Cardiac ventricle fibroblast (primary cell): ENCODE results near the gene SLC52A1. TPM values are rescaled to one million over a fixed set of nuclear protein-coding genes. Genes with fewer than 3 reads are reported as not detected.

Source experiments
- total RNA-seq: library from RNA; depleted of rRNA; stranded (reverse); fragments of >200 nt; gene quantifications from 2 replicates; pipeline ENCODE4 v1.2.3, GENCODE V29; 2015

SLC52A1 gene
- total RNA-seq = not detected in 2 replicates

DNA sequence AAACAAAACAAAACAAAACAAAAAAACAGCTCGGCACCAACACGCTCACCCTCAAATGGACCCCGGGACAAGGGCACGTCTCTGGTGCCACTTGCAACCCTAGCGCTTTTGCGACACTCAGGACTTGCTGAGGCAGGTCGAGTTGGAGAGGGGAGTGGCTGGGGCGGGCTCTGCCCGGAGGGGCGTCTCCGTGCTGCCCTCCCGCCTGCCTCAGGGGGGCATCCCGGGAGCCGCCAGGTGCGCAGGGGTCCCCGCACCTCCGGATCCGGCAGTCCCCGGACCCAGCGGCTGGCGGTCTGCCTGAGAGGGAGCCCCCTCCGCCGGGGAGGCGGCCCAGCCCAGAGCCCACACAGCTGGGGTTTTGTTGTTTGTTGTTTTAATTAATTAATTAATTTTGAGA, at the start of gene SLC52A1:
Gene SLC52A1, minus strand, starts transcription at position 112 of the 400 bp plus-strand sequence. CDS start 820 bp downstream, outside the sequence.

DNA sequence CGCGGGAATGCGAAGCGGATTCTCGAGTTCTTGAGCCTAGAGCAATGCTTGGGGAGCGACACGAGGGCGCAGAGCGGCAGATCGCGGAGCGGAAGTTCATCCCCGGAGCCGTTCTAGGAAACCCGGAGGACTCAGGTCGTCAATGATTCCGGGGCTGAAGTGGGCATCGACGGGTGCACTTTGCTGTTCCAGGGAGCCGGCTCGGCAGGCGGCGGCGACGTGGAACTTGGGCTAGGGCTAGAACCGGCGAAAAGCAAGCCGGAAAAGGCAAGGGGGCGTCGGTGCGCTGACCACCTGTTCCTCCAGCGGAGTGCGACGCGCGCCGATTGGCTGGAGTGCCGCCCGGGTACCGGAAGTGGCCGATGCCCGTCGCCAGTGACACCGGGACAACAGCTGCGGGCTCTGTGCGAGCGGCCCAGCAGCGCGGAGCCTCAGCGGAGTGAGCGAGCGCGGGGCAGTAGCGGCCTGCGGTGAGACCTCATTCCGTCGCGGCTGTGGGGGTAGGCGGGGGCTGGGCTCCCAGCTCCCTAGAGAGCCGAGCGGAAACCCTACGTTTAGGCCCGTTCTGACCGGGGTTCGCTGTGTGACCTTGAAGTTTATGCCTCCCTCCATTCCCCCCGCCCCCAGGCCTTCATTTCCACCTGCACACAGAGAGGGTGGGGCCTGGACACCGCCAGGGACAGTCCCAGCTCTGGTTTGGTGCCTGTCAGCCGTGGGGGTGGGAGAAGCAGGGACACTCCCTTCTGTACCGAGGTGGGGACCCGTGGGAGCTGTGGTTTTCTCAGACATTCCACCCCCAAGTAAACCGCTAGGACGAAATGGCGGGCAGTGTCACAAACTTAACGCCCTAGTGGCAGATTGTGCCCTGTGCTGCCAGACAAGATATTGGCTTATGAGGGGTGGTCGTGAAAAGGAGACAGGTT, 43.1 kb upstream of the SLC52A1 start, which contains the start of gene ZFP3:
Gene ZFP3, plus strand, starts transcription at position 362 of the 923 bp plus-strand sequence. CDS start 13,038 bp downstream, outside the sequence.

DNA sequence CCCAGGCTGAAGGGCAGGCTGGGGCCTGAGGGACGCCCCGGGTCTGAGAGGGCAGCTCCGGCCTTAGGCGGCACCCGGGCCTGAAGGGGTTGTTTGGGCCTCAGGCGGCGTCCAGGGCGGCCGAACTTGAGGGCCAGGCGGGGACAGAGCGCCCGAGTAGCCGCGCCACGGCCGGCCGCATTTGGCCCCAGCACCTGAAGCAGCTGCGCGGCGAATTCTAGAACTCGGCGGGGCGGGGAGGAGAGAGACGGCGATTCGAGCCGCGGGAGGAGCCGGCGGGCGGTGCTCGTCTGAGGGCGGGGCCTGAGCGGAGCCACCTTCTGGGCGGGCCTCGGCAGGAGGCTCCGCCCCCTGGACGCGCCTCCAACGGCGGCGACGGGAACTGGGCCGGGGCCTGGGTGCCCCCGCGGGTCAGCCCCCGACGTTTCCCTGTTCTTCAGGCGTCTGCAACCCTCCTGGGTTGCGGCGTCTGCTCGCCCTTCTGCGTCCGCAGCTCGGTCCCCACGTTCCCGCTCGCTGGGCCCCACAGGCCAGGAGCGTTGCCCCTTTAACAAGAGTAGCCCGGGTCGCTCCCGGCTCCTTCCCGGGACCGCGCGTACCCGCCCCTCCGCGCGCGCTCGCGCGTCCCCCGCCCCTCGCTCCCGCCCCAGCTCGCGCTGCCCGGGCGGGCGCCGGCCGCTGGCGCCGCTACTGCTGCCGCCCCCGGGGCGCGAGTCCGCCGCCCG, 37.8 kb downstream of the SLC52A1 start, which contains the start of the genes INCA1 and KIF1C:
Gene INCA1, minus strand, starts transcription at position 221 of the 725 bp plus-strand sequence. CDS start 3,085 bp downstream, outside the sequence.
Gene KIF1C, plus strand, starts transcription at position 649 of the 725 bp plus-strand sequence. CDS start 2,297 bp downstream, outside the sequence.

DNA sequence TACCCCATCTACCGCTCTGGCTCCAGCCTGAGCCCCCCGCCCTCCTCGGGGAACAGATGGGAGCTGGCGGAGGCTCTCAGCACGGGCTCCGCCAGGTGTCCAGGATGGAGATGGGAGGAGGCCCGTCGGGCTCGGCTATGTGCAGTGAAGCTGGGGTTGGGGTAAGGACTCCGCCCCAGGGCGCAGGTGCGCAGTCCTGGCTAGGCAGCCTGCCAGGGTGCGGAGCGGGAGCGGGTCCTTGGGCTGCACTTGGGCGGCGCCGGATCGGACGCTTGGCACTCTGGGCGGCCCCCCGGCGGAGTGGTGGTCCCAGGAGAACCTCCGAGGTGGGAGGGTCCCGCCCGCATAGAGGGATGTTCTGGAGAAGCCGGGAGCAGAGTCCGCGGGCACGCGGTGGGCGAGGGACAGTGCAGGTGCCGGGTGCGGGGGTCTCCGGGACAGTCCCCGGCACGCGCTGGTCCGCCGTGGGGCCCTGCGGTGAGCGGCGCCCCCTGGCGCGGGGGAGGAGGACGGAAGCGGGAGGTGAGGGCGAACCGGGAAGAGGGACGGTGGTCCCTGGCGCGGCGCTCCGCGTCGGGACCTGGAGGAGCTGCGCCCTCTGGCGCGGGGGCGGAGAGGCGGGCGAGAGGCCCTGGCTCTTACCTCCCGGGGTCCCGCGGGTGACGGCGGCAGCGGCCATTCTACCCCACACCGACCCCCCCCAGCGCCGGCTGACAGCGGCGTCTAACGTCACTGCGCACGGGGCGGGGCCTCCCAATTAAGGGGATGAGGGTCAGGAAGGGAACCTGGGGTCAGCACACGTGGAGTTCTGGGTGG, 48.1 kb downstream of the SLC52A1 start, which contains the start of gene CAMTA2:
Gene CAMTA2, minus strand, starts transcription at position 725 of the 816 bp plus-strand sequence. CDS start 1,453 bp downstream, outside the sequence.

Other genes starting within 250 kb of the SLC52A1 start
- 0.94 and 5.2 TPM in 2 replicates for gene VMO1, start 249.1 kb downstream of the SLC52A1 start, total RNA-seq
- gene GLTPD2, start 246.5 kb downstream of the SLC52A1 start, total RNA-seq = not detected in 2 replicates
- 84.4 and 101 TPM in 2 replicates for gene PSMB6, start 239.3 kb downstream of the SLC52A1 start, total RNA-seq
- 24.3 and 25.3 TPM in 2 replicates for gene PLD2, start 228.3 kb downstream of the SLC52A1 start, total RNA-seq
- gene MINK1, start 202.1 kb downstream of the SLC52A1 start, total RNA-seq = 19.1 and 33.9 TPM in 2 replicates
- gene C17orf107, start 135.9 kb downstream of the SLC52A1 start, total RNA-seq = 4.3 and 5.4 TPM in 2 replicates
- 0.31 and 0.54 TPM in 2 replicates for gene CHRNE, start 132.3 kb downstream of the SLC52A1 start, total RNA-seq
- not detected in 2 replicates for gene GP1BA, start 103.1 kb downstream of the SLC52A1 start, total RNA-seq
- gene SLC25A11, start 95.4 kb downstream of the SLC52A1 start, total RNA-seq = 33.8 and 39.6 TPM in 2 replicates
- gene RNF167, start 95.2 kb downstream of the SLC52A1 start, total RNA-seq = 34.7 and 41.7 TPM in 2 replicates
- 435 and 543 TPM in 2 replicates for gene PFN1, start 86.9 kb downstream of the SLC52A1 start, total RNA-seq
- gene ENO3, start 84.3 kb downstream of the SLC52A1 start, total RNA-seq = 1.00 and 8.8 TPM in 2 replicates
- gene SPAG7, start 67.6 kb downstream of the SLC52A1 start, total RNA-seq = 42.2 and 43.9 TPM in 2 replicates
- gene CAMTA2, start 47.8 kb downstream of the SLC52A1 start, total RNA-seq = 11.2 and 16.0 TPM in 2 replicates
- 0.19 and 0.68 TPM in 2 replicates for gene INCA1, start 37.9 kb downstream of the SLC52A1 start, total RNA-seq
- 24.5 and 27.6 TPM in 2 replicates for gene KIF1C, start 37.5 kb downstream of the SLC52A1 start, total RNA-seq
- 1.00 and 2.2 TPM in 2 replicates for gene ZFP3, start 43.0 kb upstream of the SLC52A1 start, total RNA-seq
- gene ZNF232, start 76.5 kb upstream of the SLC52A1 start, total RNA-seq = 2.6 and 5.4 TPM in 2 replicates
- 0.05 TPM in 1 of 2 replicates, not detected in the other for gene USP6, start 80.6 kb upstream of the SLC52A1 start, total RNA-seq
- 2.3 and 4.3 TPM in 2 replicates for gene ZNF594, start 156.4 kb upstream of the SLC52A1 start, total RNA-seq
- not detected in 2 replicates for gene SCIMP, start 199.4 kb upstream of the SLC52A1 start, total RNA-seq
- gene RABEP1, start 246.9 kb upstream of the SLC52A1 start, total RNA-seq = 22.7 and 27.8 TPM in 2 replicates